Measurements from ENCODE around the gene NIPAL3. TPM values are rescaled to one million over a fixed set of nuclear protein-coding genes. Genes with fewer than 3 reads are reported as not detected.

The NIPAL3 gene
- total and polyA plus RNA-seq, 2 donors from 2014 or later: 13.5 to 46.4 TPM

GRCh38 chr1:24386931-24387330 is 28.7 kb upstream of the NIPAL3 start:
- H3K4me1 ChIP-seq (ENCODE audit: control insufficient read depth in 2 of 3, insufficient read depth in 2 of 3, low read depth in 1 of 3, low read length in 3 of 3): peaks cover 0 to 13% (median 11%) of the 10 kb centered on the region in 3 donors
- TF ChIP-seq CTCF (IDR thresholded peaks at IDR 0.05; ENCODE audit: borderline replicate concordance, extremely low read depth, insufficient read depth): no peak
- H3K9me3 ChIP-seq (ENCODE audit: control insufficient read depth in 2 of 3, insufficient read depth in 1 of 3, low read length in 3 of 3): no peaks in the 10 kb centered on the region
- no peak overlapping the region for H3K27ac ChIP-seq (ENCODE audit: low read depth in 2 of 2, low read length in 2 of 2)
- FAIRE-seq (no peak), DNase-seq (no peak)
- no peak overlapping the region for H3K4me3 ChIP-seq (ENCODE audit: low read length in 3 of 3)
- H3K27me3 ChIP-seq (ENCODE audit: control insufficient read depth, insufficient read depth, low read length): no peaks in the 10 kb centered on the region
- intact Hi-C loops (cut with DNase I): loop anchor here (5.0 kb wide), 1 partner anchor 180 kb away; no protein-coding TSS in a partner anchor
- H3K36me3 ChIP-seq (ENCODE audit: control insufficient read depth in 2 of 3, insufficient read depth in 3 of 3, low read length in 3 of 3): no peaks in the 10 kb centered on the region
- H3K9ac ChIP-seq (ENCODE audit: low read length in 3 of 3): no peak overlapping the region

GRCh38 chr1:24387636-24388175 is 27.9 kb upstream of the NIPAL3 start:
- peaks cover 0 to 20% (median 17%) of the 10 kb centered on the region in 3 donors for H3K4me1 ChIP-seq (ENCODE audit: control insufficient read depth in 2 of 3, insufficient read depth in 2 of 3, low read depth in 1 of 3, low read length in 3 of 3)
- no peak for TF ChIP-seq CTCF (IDR thresholded peaks at IDR 0.05; ENCODE audit: borderline replicate concordance, extremely low read depth, insufficient read depth)

GRCh38 chr1:24388331-24388885 is 27.2 kb upstream of the NIPAL3 start:
- FAIRE-seq (no peak), DNase-seq (no peak)
- Histone ChIP-seq H3K27ac (ENCODE audit: low read depth in 2 of 2, low read length in 2 of 2) (no peak overlapping the region), H3K9me3 (ENCODE audit: control insufficient read depth in 2 of 3, insufficient read depth in 1 of 3, low read length in 3 of 3) (no peaks in the 10 kb centered on the region), H3K4me3 (ENCODE audit: low read length in 3 of 3) (no peak overlapping the region), H3K36me3 (ENCODE audit: control insufficient read depth in 2 of 3, insufficient read depth in 3 of 3, low read length in 3 of 3) (no peaks in the 10 kb centered on the region), H3K4me1 (ENCODE audit: control insufficient read depth in 2 of 3, insufficient read depth in 2 of 3, low read depth in 1 of 3, low read length in 3 of 3) (peaks cover 0 to 20% (median 17%) of the 10 kb centered on the region in 3 donors), H3K9ac (ENCODE audit: low read length in 3 of 3) (no peak overlapping the region), H3K27me3 (ENCODE audit: control insufficient read depth, insufficient read depth, low read length) (no peaks in the 10 kb centered on the region)
- intact Hi-C loops (cut with DNase I): loop anchor here (5.0 kb wide), 1 partner anchor 181 kb away; no protein-coding TSS in a partner anchor
- no peak for TF ChIP-seq CTCF (IDR thresholded peaks at IDR 0.05; ENCODE audit: borderline replicate concordance, extremely low read depth, insufficient read depth)

More at GRCh38 chr1:24387636-24388175, 27.9 kb upstream of the NIPAL3 start:
- Histone ChIP-seq H3K36me3 (ENCODE audit: control insufficient read depth in 2 of 3, insufficient read depth in 3 of 3, low read length in 3 of 3) (no peaks in the 10 kb centered on the region), H3K27me3 (ENCODE audit: control insufficient read depth, insufficient read depth, low read length) (no peaks in the 10 kb centered on the region), H3K27ac (ENCODE audit: low read depth in 2 of 2, low read length in 2 of 2) (no peak overlapping the region), H3K4me3 (ENCODE audit: low read length in 3 of 3) (no peak overlapping the region), H3K9me3 (ENCODE audit: control insufficient read depth in 2 of 3, insufficient read depth in 1 of 3, low read length in 3 of 3) (no peaks in the 10 kb centered on the region), H3K9ac (ENCODE audit: low read length in 3 of 3) (no peak overlapping the region)
- no peak for FAIRE-seq
- intact Hi-C loops (cut with DNase I): loop anchor here (5.0 kb wide), 1 partner anchor 180 kb away; no protein-coding TSS in a partner anchor
- no peak for DNase-seq
